IPS-NIHi11 (cell line): ENCODE data around the gene EPHA4.

Experiments used
- DNase-seq: peaks from one replicate; pipeline ENCODE4 v3.0.0; 2012; ENCODE audit warnings: mixed read lengths, low spot score

EPHA4 gene

GRCh38 chr2:221392228-221392881 lies 179.7 kb downstream of the EPHA4 start:
- DNase-seq = no peak

GRCh38 chr2:221390878-221391277 lies 181.2 kb downstream of the EPHA4 start:
- DNase-seq = no peak

GRCh38 chr2:221389904-221390303 lies 182.2 kb downstream of the EPHA4 start:
- DNase-seq = no peak

- DNase-seq = no peak
These were observed 182.7 kb downstream of the EPHA4 start for GRCh38 chr2:221389421-221389820.

GRCh38 chr2:221388891-221389290 lies 183.2 kb downstream of the EPHA4 start:
- DNase-seq = no peak

- no peak for DNase-seq
These were observed 186.4 kb downstream of the EPHA4 start for GRCh38 chr2:221385716-221386115.

- DNase-seq = no peak
These were observed 190.1 kb downstream of the EPHA4 start for GRCh38 chr2:221381928-221382488.

- no peak for DNase-seq
These were observed 191.4 kb downstream of the EPHA4 start for GRCh38 chr2:221380686-221381085.

- DNase-seq = no peak
These were observed 192.0 kb downstream of the EPHA4 start for GRCh38 chr2:221380062-221380461.

GRCh38 chr2:221377597-221377996 lies 194.5 kb downstream of the EPHA4 start:
- DNase-seq = no peak

GRCh38 chr2:221377066-221377465 lies 195.0 kb downstream of the EPHA4 start:
- DNase-seq = no peak

GRCh38 chr2:221374234-221374633 lies 197.9 kb downstream of the EPHA4 start:
- DNase-seq = no peak

- no peak for DNase-seq
These were observed 199.2 kb downstream of the EPHA4 start for GRCh38 chr2:221372907-221373306.

GRCh38 chr2:221372159-221372884 lies 199.8 kb downstream of the EPHA4 start:
- DNase-seq = peak; percentile 70

- DNase-seq = no peak
These were observed 200.8 kb downstream of the EPHA4 start for GRCh38 chr2:221371347-221371746.

- DNase-seq = no peak
These were observed 201.3 kb downstream of the EPHA4 start for GRCh38 chr2:221370857-221371211.

GRCh38 chr2:221370076-221370856 lies 201.8 kb downstream of the EPHA4 start:
- DNase-seq = no peak
